CD4-positive, CD25-positive, alpha-beta regulatory T cell (primary cell): ENCODE measurements around the gene LRRC75B. TPM values are rescaled to one million over a fixed set of nuclear protein-coding genes. Genes with fewer than 3 reads are reported as not detected.
"Not testable (repeated sequence)": the region's sequence is repeated elsewhere in the genome, so short reads cannot be mapped to it uniquely, and the experiment has no call there.

Experiments
- ATAC-seq, 2 donors: fragments of 150-1000 bp; cut with Tn5 transposase; one replicate each; pipeline ENCODE4 v1.10.0; 2021; ENCODE audit warnings: low read depth in 2 of 2, moderate number of reproducible peaks in 2 of 2, moderate library complexity in 1 of 2
- DNase-seq, 3 donors: peaks; one replicate each; pipeline versions ENCODE4 v3.0.0 to v3.0.0-alpha.2; 2012 to 2022; ENCODE audit warnings: mixed read lengths in 1 of 3
- H3K27ac ChIP-seq: one replicate; pipeline ENCODE4 v1.7.0; 2013; ENCODE audit warnings: mild to moderate bottlenecking, low read length; ENCODE audit not compliant: insufficient read depth, poor library complexity, severe bottlenecking
- H3K27me3 ChIP-seq: one replicate; pipeline ENCODE4 v1.7.0; 2013; ENCODE audit warnings: low read length; ENCODE audit not compliant: control insufficient read depth, insufficient read depth
- H3K36me3 ChIP-seq: one replicate; pipeline ENCODE4 v1.7.0; 2013; ENCODE audit warnings: mild to moderate bottlenecking, low read length, moderate library complexity; ENCODE audit not compliant: control insufficient read depth, insufficient read depth
- H3K4me1 ChIP-seq: 2 replicates; pipeline ENCODE4 v1.7.0; 2013; ENCODE audit warnings: mild to moderate bottlenecking, low read length; ENCODE audit not compliant: insufficient read depth, control insufficient read depth, poor library complexity, severe bottlenecking
- H3K4me3 ChIP-seq: one replicate; pipeline ENCODE4 v1.7.0; 2013; ENCODE audit warnings: low read depth, mild to moderate bottlenecking, low read length, moderate library complexity
- H3K9me3 ChIP-seq, 2 experiments: 1 replicate in 1 of 2; 2 replicates in 1 of 2; pipeline ENCODE4 v1.7.0; 2013; ENCODE audit warnings: low read length in 2 of 2, mild to moderate bottlenecking in 1 of 2, moderate library complexity in 1 of 2; ENCODE audit not compliant: control insufficient read depth in 2 of 2
- H3K27ac Mint-ChIP-seq, 3 donors: one replicate each; pipeline ENCODE4 v1.8.0; 2020 to 2022; ENCODE audit warnings: mild to moderate bottlenecking in 3 of 3, mixed read lengths in 3 of 3, moderate library complexity in 2 of 3
- H3K27me3 Mint-ChIP-seq: one replicate; pipeline ENCODE4 v1.8.0; 2022; ENCODE audit warnings: mild to moderate bottlenecking, mixed read lengths
- H3K36me3 Mint-ChIP-seq: one replicate; pipeline ENCODE4 v1.8.0; 2020; ENCODE audit warnings: mixed read lengths
- H3K4me1 Mint-ChIP-seq, 4 donors: one replicate each; pipeline ENCODE4 v1.8.0; 2020 to 2022; ENCODE audit warnings: mixed read lengths in 4 of 4, mild to moderate bottlenecking in 1 of 4
- H3K4me3 Mint-ChIP-seq, 4 donors: one replicate each; pipeline ENCODE4 v1.8.0; 2020 to 2022; ENCODE audit warnings: mild to moderate bottlenecking in 4 of 4, mixed read lengths in 4 of 4, moderate library complexity in 3 of 4
- H3K9me3 Mint-ChIP-seq, 7 donors: one replicate each; pipeline ENCODE4 v1.8.0; 2020 to 2022; ENCODE audit warnings: mixed read lengths in 7 of 7, mild to moderate bottlenecking in 3 of 7, moderate library complexity in 2 of 7
- polyA plus RNA-seq, 4 donors: library from polyadenylated mRNA; unstranded; fragments of 300-500 nt; fragmentation: Illumina TruSeq; gene quantifications; one replicate each; pipeline ENCODE4 v1.2.3, GENCODE V29; 2021
- total RNA-seq: library from RNA; stranded (reverse); gene quantifications from one replicate; pipeline ENCODE4 v1.2.3, GENCODE V29; 2022

LRRC75B gene
- total and polyA plus RNA-seq, 5 donors from 2014 or later = 0.29 TPM; not detected in 4

GRCh38 chr22:24593559-24593835 lies 624 bp upstream of the LRRC75B start:
- H3K4me1 ChIP-seq, ATAC-seq, H3K9me3 ChIP-seq, DNase-seq, H3K4me3 ChIP-seq, H3K4me1 Mint-ChIP-seq, H3K36me3 Mint-ChIP-seq, H3K27me3 ChIP-seq, H3K36me3 ChIP-seq, H3K27ac ChIP-seq, H3K27ac Mint-ChIP-seq, H3K9me3 Mint-ChIP-seq, H3K27me3 Mint-ChIP-seq: not testable (repeated sequence)
- peak overlapping the region in 3 of 4 donors; percentile 46 to 68 (median 48) for H3K4me3 Mint-ChIP-seq

- Mint-ChIP-seq H3K4me3 (peak overlapping the region in 3 of 4 donors; percentile 64 to 75 (median 72)), H3K27ac (peak overlapping the region in 1 of 3 donors; percentile 59), H3K27me3 (no peaks in the 10 kb centered on the region), H3K36me3 (peaks cover 10% of the 10 kb centered on the region), H3K9me3 (no peaks in the 10 kb centered on the region), H3K4me1 (peaks cover 0 to 8% (median under 1%) of the 10 kb centered on the region in 4 donors)
- H3K27me3 ChIP-seq = no peaks in the 10 kb centered on the region
- no peaks in the 10 kb centered on the region for H3K36me3 ChIP-seq
- H3K4me1 ChIP-seq = peaks cover 4% of the 10 kb centered on the region
- no peak for ATAC-seq
- DNase-seq = peak in 1 of 3 donors; percentile 15
- H3K4me3 ChIP-seq = no peak overlapping the region
- no peaks in the 10 kb centered on the region for H3K9me3 ChIP-seq
- no peak overlapping the region for H3K27ac ChIP-seq
These were observed 619 bp downstream of the LRRC75B start for GRCh38 chr22:24592058-24592850.

- H3K27ac Mint-ChIP-seq = no peak overlapping the region
These were observed 1.5 kb downstream of the LRRC75B start for GRCh38 chr22:24591286-24591830.

GRCh38 chr22:24590596-24591173 lies 2.2 kb downstream of the LRRC75B start:
- ATAC-seq (no peak), DNase-seq (no peak)
- Mint-ChIP-seq H3K27ac (no peak overlapping the region), H3K9me3 (no peaks in the 10 kb centered on the region), H3K4me1 (peaks cover 0 to 8% (median under 1%) of the 10 kb centered on the region in 4 donors), H3K4me3 (no peak overlapping the region), H3K27me3 (no peaks in the 10 kb centered on the region), H3K36me3 (peaks cover 10% of the 10 kb centered on the region)
- Histone ChIP-seq H3K27ac (no peak overlapping the region), H3K36me3 (no peaks in the 10 kb centered on the region), H3K27me3 (no peaks in the 10 kb centered on the region), H3K4me3 (no peak overlapping the region), H3K4me1 (peaks cover 4% of the 10 kb centered on the region), H3K9me3 (no peaks in the 10 kb centered on the region)

More at GRCh38 chr22:24591286-24591830, 1.5 kb downstream of the LRRC75B start:
- Mint-ChIP-seq H3K4me1 (peaks cover 0 to 8% (median under 1%) of the 10 kb centered on the region in 4 donors), H3K27me3 (no peaks in the 10 kb centered on the region), H3K4me3 (no peak overlapping the region), H3K9me3 (no peaks in the 10 kb centered on the region), H3K36me3 (peaks cover 10% of the 10 kb centered on the region)
- no peaks in the 10 kb centered on the region for H3K27me3 ChIP-seq
- peaks cover 4% of the 10 kb centered on the region for H3K4me1 ChIP-seq
- H3K4me3 ChIP-seq = no peak overlapping the region
- DNase-seq (no peak), ATAC-seq (no peak)
- no peak overlapping the region for H3K27ac ChIP-seq
- no peaks in the 10 kb centered on the region for H3K9me3 ChIP-seq
- H3K36me3 ChIP-seq = no peaks in the 10 kb centered on the region

GRCh38 chr22:24589518-24590030 lies 3.3 kb downstream of the LRRC75B start:
- H3K27me3 ChIP-seq = no peaks in the 10 kb centered on the region
- H3K36me3 Mint-ChIP-seq = peaks cover 10% of the 10 kb centered on the region
- no peaks in the 10 kb centered on the region for H3K9me3 Mint-ChIP-seq
- H3K27ac Mint-ChIP-seq = no peak overlapping the region
- no peak overlapping the region for H3K4me3 Mint-ChIP-seq
- H3K27ac ChIP-seq = no peak overlapping the region
- no peaks in the 10 kb centered on the region for H3K36me3 ChIP-seq
- H3K4me1 ChIP-seq = peaks cover 4% of the 10 kb centered on the region
- no peaks in the 10 kb centered on the region for H3K9me3 ChIP-seq
- ATAC-seq (no peak), DNase-seq (no peak)
- H3K27me3 Mint-ChIP-seq = no peaks in the 10 kb centered on the region
- H3K4me3 ChIP-seq = no peak overlapping the region
- peaks cover 0 to 8% (median under 1%) of the 10 kb centered on the region in 4 donors for H3K4me1 Mint-ChIP-seq

- H3K4me3 Mint-ChIP-seq = no peak overlapping the region
- peaks cover 10% of the 10 kb centered on the region for H3K36me3 Mint-ChIP-seq
- H3K27ac Mint-ChIP-seq = no peak overlapping the region
- ATAC-seq = no peak
- no peaks in the 10 kb centered on the region for H3K9me3 ChIP-seq
- H3K4me3 ChIP-seq = no peak overlapping the region
- no peak for DNase-seq
- H3K9me3 Mint-ChIP-seq = no peaks in the 10 kb centered on the region
- H3K4me1 ChIP-seq = peaks cover 4% of the 10 kb centered on the region
- no peaks in the 10 kb centered on the region for H3K27me3 ChIP-seq
- no peaks in the 10 kb centered on the region for H3K27me3 Mint-ChIP-seq
- no peaks in the 10 kb centered on the region for H3K36me3 ChIP-seq
- peaks cover 0 to 8% (median under 1%) of the 10 kb centered on the region in 4 donors for H3K4me1 Mint-ChIP-seq
- H3K27ac ChIP-seq = no peak overlapping the region
These were observed 4.0 kb downstream of the LRRC75B start for GRCh38 chr22:24588757-24589481.

- Histone ChIP-seq H3K4me1 (peaks cover 4% of the 10 kb centered on the region), H3K9me3 (no peaks in the 10 kb centered on the region), H3K36me3 (no peaks in the 10 kb centered on the region), H3K27me3 (no peaks in the 10 kb centered on the region), H3K4me3 (no peak overlapping the region), H3K27ac (no peak overlapping the region)
- H3K27ac Mint-ChIP-seq = no peak overlapping the region
- ATAC-seq (no peak), DNase-seq (no peak)
- no peak overlapping the region for H3K4me3 Mint-ChIP-seq
- H3K27me3 Mint-ChIP-seq = no peaks in the 10 kb centered on the region
- peaks cover 10% of the 10 kb centered on the region for H3K36me3 Mint-ChIP-seq
- H3K4me1 Mint-ChIP-seq = peaks cover 0 to 7% (median under 1%) of the 10 kb centered on the region in 4 donors
- no peaks in the 10 kb centered on the region for H3K9me3 Mint-ChIP-seq
These were observed 4.5 kb downstream of the LRRC75B start for GRCh38 chr22:24588381-24588756.
